ENCODE measurements around the gene F7.
"Not testable (repeated sequence)": the region's sequence is repeated elsewhere in the genome, so short reads cannot be mapped to it uniquely, and the experiment has no call there.

Gene F7

DNA sequence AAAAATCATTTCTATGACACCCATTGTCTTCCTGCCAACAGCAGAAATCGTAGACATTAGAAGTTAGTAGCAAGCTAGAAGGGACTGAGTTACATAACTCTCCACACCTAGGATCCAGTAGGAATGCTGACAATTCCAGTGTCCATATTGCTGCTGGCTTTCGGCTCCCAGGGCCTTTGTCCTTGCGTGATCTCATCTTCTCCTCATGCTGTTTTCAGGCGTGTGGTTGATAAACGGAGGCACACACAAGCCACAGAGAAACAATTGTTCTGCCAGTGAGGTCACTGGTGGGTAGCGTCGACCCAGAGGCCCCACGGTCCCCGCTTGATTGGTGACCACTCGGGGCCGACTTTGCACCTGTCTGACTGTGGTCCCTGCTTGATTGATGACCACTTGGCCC lies 31.6 kb upstream of the F7 start:
- no peak for DNase-seq

DNA sequence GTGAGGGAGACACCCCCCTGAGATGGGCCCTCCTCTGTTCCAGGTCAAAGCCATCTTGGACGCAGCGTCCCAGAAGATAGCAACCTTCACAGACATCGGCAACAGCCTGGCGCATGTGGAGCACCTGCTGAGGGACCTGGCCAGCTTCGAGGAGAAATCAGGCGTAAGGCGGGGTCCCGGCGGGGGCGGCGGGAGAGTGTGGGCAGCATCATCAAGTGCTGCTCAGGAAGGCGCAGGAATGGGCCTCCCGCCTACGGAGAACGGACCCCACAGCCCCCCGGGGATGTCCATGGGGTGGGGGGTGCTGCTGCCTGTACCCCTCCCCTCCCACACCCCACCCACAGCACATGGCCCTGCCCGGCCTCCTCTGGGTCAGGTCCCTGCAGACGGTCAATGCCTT lies 31.2 kb upstream of the F7 start:
- DNase-seq, result no peak

DNA sequence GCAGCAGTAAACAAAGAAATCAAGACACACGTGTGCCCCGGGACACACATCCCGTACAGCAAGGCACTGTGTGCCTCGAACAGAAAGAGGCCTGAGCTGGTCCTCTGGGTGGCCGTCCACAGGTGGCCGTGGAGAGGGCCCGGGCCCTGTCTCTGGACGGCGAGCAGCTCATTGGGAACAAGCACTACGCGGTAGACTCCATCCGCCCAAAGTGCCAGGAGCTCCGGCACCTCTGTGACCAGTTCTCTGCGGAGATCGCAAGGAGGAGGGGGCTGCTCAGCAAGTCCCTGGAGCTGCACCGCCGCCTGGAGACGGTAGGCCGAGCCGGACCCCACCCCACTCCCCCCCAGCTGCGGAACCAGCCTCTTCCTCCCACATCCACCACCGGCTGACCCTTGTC lies 30.7 kb upstream of the F7 start:
- DNase-seq, result no peak

DNA sequence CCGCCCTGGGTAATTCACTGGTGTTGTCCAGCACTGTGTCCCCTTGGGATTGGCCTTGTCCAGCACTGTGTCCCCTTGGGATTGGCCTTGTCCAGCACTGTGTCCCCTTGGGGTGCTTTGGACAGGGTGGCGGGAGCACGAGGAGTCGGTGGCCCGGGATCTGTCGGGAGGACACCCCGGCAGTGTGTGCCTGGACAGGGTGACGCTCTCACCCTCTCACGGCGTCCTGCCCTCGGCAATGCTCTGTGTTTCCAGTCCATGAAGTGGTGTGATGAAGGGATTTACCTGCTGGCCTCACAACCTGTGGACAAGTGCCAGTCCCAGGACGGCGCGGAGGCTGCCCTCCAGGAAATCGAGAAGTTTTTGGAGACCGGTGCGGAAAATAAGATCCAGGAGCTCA lies 29.9 kb upstream of the F7 start:
- DNase-seq, result no peak

DNA sequence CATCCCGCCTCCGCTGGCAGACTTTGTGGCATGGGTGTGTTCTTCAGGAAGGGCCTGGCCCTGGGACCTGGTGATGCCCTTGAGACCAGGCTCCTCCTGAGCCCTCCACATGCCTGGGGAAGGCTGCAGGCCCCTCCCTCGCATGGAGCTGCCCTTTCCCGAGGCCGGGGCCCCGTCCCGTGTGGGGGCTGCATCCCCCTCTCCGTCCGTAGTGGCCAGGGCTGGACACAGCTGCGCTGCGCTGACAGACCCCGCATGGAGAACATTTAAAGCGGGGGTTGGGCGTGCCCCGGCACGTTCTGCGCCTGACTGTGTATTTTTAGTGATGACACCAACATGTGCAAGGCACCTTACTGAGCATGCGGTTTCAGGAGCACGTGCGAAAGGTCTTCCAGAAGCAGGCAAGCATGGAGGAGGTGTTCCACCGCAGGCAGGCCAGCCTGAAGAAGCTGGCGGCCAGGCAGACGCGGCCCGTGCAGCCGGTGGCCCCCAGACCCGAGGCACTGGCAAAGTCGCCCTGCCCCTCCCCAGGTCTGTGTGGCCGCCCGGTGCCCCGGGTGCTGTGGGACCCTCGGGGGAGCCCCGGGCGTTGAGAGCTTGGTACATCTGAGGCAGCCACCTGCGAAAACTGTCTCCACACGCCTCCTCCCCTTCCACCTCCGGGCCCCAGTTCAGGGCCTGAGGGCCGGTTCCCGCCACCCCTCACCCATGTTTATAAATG lies 28.8 kb upstream of the F7 start:
- no peak for DNase-seq

DNA sequence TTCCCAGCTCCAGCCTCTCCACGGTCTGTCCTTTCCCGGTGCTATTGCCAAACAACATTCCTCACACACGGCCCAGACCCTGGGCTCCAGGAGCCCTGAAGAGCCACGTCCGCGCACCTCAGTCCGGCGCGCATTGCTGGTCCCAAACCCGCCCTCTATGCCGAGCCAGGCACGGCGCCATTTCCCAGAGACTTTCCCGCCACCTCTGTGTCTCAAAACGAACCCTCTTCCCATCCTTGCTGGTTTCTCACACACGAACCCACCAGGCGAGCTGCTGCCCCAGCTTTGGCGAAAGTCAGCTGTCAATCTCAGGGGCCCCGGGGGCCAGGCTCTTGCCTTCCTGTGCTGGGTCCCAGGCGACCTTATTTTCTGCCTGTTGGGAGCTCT lies 28.0 kb upstream of the F7 start:
- no peak for DNase-seq

DNA sequence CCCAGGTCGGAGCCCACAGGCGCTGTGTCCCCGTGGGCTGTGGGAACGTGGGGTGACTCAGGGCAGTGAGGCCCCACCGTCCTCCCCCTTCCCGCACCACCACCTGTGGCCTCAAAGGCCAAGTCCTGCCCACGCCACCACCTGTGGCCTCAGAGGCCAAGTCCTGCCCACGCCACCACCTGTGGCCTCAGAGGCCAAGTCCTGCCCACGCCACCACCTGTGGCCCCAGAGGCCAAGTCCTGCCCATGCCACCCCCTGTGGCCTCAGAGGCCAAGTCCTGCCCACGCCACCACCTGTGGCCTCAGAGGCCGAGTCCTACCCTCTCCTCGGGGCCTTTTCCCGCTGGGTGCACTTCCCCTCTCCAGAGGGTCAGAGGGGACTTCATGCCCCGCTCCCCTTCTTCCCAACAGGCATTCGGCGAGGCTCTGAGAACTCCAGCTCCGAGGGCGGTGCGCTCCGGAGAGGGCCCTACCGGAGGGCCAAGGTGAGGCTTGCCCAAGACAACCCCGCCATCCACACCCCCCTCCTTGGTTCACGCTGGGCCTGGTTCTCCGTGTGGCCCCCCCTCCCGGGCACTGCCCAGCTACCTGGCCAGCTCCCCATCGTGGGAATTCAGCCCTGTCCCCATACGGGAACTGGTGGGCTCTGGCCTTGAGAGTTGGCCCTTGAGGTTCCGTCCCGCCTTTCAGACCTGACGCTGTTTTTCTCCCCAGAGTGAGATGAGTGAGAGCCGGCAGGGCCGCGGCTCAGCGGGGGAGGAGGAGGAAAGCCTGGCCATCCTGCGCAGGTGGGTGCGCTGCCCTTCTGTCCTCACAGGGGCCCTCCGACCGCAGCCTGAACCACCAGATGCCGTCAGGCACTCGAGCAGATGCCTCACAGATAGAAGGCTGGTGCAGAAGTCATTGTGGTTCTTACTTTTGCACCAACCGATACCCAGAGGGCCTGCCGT lies 27.4 kb upstream of the F7 start:
- DNase-seq, result no peak

DNA sequence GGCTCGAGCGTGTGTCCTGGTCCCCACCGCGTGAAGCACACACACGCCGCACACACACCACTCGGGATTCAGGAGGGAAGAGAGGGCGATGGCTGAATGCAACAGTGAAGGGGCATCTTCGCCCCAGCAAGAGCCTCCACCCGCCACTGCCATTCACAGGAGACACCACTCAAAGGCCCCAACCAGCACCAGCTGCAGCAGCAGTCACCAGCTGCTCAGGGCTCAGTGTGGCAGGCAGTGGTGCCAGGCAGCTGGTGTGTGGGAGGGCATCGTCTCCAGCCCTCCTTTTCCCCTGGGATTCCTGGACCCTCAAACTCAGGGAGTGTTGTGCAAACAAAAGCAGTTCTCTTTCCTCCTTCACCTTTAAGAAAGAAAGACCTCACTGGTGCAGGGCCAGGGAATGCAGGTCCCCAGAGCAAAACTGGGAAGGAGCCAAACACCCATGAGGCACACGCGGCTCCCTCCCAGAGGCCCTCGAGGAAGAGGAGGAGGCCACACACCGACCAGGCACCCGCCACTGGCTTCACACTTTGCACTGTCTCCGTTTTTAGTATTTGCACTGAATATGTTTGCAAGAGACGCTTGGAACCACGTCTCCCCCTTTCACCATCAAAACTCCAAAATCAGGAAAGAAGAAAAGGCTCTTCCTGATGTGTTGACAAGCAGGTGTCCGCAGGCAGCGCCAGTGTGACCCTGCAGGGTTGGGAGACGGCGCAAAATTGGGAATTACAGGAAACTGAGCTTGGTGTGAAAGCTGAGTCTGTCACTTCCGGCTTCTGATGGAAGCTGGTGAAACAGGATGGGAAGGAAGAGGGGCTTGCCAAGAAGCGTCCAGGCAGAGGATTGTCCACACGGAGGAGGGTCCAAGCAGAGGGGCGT lies 26.4 kb upstream of the F7 start:
- DNase-seq, result no peak

DNA sequence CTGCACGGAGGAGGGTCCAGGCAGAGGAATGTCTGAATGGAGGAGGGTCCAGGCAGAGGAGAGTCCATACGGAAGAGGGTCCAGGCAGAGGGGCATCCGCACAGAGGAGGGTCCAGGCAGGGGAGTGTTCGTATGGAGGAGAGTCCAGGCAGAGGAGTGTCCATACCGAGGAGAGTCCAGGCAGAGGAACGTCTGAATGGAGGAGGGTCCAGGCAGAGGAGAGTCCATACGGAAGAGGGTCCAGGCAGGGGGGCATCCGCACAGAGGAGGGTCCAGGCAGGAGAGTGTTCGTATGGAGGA lies 25.9 kb upstream of the F7 start:
- not testable (repeated sequence) for DNase-seq

DNA sequence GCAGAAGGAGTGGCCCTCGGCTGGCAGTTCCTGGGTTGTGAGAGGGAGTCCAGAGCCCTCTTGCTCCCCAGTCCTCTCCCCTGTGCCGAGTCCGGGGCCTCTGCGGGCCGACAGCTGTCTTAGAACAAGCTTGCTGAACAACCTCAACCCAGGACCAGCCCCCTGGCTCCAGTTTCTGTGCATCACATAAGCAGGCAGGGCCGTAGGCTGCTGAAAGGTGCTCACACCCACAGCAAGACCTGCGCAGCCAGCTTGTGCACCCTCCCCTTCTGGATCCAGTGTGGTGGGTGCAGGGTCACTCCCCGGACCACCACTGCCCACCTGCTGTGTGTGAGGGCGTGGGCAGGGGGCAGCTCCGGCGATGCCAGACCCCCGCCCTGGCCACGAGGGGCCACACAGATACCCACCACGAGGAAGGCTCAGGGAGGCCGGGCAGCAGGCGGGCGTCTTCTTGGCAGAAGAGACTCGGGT lies 25.2 kb upstream of the F7 start:
- DNase-seq, result no peak

DNA sequence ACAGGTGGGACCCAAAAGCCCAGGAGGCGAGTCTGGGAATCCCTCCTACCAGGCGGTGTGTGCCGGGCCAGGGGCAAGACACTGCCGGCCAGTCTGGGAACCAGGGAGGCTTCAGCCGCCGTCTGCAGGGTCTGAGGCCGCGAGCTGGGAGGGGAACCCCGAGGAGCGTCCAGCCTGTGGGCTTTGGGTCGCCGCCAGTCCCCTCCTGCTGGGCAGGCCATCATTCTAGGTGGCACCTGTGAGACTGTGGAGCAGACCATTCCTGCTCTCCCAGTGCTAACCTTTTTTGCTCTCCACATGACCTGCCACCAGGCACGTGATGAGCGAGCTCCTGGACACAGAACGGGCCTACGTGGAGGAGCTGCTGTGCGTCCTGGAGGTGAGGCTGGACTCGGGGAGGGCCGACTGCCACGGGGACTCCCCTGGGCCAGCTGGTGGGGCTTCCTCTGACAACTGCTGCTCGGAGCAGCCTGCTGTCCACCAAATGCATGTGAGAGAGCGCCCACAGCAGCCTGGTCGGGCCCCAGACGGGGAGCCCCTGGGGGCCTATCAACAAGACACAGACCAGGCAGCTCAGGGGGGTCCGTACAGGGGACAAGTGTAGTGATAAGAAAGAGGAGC lies 24.6 kb upstream of the F7 start:
- DNase-seq, result no peak

DNA sequence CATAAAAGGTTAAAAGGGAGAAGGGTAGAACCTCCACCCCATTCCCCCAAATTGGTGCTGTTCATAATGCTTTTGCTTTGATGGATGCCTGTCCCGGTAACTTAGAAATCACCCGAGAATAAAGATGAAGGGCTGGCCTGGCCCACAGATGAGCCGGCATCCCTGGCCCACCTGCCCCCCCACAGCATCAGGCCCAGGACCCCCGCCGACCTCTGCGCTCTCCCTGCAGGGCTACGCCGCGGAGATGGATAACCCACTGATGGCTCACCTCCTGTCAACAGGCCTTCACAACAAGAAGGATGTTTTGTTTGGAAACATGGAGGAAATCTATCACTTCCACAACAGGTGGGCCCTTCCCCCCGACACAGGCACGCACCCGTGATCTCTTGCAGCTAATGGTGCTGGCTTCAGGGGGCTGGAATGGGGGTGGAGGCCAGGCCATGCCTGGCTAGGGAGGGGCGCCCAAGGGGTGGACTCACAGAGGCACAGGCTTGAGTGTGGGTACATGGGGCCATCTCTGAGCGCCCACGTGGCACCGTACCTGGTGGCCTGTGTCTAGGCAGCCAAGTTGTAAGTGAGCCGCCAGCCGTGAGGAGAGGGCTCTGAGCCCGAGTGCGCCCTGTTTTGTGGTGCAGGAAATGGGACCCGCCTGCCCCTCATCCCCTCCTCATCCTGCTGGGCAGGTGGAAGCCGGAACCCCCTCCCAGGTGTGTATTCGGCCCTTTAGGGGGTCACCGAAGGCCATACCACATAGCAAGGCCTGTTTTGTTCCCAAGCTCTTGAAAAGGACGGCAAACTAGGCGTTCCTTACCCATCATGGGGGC lies 23.2 kb upstream of the F7 start:
- DNase-seq, result no peak

DNA sequence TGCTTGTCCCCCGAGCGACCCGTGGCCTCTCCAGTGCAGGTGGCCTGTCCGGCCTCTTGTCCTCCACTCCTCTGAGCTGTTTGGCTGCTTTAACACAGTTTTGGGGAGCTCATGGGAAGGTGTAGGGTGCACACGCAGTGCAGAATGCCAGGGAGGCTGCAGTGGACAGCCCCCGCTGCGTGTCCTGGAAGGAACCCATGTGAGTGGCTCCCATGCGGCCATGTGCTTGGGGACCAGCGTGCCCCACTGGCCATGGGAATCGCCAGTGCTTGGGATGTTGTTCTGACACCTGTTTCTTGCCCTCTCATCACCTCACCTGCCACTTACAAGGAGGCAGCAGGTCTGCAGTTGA lies 22.6 kb upstream of the F7 start:
- DNase-seq, result no peak

DNA sequence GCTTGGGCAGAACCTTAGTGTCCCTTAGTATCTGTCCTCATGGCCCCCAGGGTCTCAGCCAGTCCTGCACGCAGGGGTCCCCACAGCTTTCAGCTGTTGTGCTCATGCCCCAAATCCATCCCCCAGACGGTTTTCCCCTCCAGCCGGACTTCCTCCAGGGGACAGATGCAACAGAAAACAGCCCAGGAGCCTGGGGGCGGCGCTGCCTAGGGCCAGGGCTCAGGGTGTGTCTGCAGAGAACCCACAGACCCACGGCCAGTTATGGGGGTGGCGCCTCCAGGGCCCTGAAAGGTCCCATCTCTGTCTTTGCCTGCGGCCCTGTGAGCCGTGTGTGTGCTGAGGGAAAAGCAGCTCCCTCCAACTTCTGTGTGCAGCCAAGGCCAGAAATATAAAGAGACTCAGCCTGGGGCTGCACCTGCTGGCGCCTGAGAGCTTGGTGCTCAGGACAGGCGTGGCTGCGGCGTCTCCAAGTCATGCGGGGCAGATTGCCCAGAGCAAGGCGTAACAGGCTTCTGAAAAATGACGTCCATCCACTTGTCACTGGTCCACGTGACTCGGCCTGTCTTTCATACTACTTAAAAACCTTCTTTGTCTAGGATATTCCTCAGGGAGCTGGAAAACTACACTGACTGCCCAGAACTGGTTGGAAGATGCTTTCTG lies 22.1 kb upstream of the F7 start:
- DNase-seq, result no peak

DNA sequence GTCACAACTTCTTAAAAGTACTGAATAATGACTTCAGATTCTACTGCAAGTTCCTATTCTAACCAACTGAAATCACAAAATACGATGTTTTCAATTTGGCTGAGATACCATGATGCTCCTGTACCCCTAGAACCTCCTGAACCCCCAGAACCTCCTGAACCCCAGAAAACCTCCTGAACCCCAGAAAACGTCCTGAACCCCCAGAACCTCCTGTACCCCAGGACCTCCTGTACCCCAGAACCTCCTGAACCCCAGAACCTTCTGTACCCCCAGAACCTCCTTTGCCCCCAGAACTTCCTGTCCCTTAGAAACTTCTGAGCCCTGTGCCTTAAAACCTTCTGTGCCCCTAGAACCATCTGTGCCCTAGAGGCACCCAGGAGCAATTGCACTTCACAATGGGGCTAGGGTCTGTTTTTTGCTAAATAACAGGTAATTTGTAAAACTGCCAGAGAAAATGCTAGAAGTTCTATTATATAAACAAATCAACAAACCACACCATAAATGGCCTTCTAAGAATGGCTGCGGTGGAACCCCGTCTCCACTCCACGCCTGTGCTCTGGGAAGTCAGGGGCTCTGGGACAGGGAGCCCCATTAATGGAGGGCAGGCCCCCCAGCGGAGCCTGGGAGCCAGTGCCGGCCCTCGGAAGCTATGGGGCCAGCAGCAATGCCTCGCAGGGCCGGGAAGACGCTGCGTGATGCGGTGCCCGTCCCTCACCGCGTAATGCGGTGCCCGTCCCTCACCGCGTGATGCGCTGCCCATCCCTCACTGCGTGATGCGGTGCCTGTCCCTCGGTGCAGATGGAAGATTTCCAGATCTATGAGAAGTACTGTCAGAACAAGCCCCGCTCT lies 21.3 kb upstream of the F7 start:
- DNase-seq, result no peak

DNA sequence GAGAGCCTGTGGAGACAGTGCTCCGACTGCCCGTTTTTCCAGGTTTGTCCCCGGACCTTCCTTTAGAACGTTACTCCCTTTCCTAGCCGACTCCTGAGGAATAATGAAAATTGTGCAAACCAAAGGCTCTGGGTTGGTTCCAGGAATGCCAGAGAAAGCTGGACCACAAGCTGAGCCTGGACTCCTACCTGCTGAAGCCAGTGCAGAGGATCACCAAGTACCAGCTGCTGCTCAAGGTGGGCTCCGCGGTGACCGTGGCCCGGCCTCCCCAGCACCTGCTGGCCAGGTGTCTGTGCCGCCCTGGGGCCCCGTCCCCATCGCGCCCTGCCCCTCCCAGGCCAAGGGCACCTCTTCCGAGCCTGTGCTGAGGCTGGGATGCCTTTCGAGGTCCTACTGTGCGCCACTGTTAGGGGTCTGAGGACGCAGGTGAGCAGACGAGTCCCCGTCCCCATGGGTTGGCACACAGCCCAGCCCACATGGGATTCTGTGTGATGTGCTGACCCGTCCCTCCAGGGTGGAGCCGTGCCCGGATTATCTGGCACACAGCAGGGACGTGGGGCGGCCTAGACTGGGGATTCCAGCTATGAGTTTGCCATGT lies 20.5 kb upstream of the F7 start:
- DNase-seq, result no peak

DNA sequence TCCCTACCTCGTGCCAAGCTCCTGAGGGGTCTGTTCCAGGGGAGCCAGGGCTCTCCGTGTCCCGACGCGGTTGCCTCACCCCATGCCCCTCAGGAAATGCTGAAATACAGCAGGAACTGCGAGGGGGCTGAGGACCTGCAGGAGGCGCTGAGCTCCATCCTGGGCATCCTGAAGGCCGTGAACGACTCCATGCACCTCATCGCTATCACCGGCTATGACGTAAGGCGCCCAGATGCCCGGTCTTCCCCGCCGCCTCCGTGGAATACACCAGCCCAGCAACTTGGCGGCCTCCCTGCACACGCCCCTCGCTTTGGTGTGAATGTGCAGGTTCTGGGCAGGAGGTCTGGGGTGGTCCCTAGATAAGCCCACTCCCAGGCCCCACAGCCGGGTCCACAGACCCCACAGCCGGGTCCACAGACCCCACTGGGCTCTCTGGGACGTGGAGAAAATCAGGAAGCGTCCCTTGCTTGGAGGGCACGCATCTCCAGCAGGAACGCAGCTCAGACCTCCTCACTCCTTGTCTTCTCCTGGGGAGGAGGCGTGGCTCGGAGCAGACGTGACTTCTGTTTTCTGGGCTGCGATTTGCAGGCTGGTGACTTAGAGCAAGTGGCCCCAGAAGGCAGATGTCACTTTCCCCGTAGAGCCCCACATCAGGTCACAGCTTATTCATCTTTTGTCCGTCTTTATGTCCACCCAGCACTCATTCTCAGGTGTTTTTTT lies 19.4 kb upstream of the F7 start:
- no peak for DNase-seq

DNA sequence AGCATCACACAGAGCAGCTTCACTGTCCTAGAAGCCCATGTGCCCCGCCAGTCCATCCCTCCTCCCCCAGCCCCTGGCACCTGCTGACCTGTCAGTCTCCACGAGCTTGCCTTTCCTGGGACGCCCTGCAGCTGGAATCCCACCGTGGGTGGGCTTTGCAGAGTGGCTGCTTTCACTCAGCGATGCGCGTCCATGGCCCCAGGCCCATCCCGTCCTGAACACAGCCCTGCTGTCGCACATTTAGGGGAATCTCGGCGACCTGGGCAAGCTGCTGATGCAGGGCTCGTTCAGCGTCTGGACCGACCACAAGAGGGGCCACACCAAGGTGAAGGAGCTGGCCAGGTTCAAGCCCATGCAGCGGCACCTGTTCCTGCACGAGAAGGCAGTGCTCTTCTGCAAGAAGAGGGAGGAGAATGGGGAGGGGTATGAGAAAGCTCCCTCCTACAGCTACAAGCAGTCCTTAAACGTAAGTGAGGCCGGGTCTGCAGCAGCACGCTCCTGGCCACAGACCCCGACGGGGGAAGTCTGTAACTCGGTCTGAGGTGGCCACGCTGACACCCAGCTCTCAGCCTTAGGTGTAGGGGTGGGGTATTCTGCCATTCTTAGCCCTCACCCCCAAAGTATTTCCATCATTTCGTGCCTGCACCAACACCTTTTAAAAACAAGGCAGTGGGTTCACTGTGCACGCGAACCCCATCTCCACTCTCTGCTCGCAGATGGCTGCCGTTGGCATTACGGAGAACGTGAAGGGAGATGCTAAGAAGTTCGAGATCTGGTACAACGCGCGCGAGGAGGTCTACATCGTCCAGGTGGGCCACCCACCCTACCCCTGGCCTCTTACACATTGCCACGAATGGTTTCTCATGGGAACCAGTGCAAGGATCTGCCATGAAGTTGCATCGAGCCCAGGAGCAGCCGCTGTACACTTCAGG lies 18.3 kb upstream of the F7 start:
- DNase-seq, result no peak
